GM19395 (cell line): ENCODE data around the gene CYBRD1.
"Not testable (repeated sequence)": the region's sequence is repeated elsewhere in the genome, so short reads cannot be mapped to it uniquely, and the experiment has no call there.

Source experiments
- ATAC-seq: cut with Tn5 transposase; IDR thresholded peaks from one replicate; pipeline ENCODE4 v1.9.1; 2021; ENCODE audit warnings: mild to moderate bottlenecking, moderate library complexity; ENCODE audit not compliant: unreplicated experiment

Gene CYBRD1

GRCh38 chr2:171522052-171522787 is at the start of gene CYBRD1:
CYBRD1 (plus strand) TSS chr2:171522474; CDS start chr2:171522546, 72 bp downstream.
- ATAC-seq: peak; percentile 59

DNA sequence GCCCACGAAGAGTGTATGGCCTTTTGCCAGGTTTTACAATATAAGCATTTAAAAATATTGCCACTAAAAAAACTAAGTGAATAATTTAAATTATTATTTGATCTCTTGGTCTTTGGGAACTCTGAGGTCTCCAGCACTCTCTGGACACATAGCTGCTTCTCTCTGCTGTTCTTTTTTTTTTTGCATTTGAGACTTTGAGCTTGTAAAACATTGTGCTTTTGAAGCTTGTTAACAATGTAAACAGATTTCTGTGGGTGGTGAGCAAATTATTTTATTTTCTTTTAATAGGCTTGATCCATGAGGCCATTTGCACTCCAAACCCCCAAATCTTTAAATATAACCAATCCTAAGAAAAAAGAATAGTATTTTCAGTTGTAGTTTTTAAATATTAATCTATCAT is 46.3 kb upstream of the CYBRD1 start:
- no peak for ATAC-seq

- ATAC-seq: no peak
Observed at GRCh38 chr2:171478345-171478744, 43.9 kb upstream of the CYBRD1 start.

DNA sequence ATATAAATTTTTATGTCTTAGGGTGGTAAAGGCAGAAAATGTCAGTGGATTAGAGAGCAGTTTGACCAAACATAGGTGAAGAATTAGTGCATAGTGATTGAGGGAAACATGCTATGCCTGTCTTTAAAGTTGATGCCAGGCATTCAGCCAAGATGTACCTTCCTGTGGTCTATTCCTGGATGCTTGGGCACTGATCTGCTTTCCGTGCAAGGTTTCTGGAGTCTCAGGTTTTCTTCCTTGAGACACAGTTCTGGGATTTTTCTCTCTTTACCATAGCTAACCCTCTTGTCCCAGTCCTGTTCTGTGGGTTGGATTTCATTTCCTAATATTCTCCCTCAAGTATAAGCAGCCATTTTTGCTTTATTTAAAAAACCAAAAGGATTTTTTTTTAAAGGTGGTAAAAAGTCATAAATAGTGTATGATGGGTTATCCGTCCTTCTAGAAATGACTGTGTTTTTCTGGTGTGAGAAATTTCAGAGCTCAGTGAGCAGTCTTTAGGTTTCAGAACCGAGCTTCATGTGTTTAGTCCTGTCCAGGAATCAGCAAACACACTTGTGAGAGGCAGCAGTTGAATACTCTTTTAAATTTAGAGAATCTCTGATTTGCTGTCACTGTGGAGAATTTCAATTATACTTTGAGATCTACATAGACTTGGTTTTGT is 43.0 kb upstream of the CYBRD1 start:
- ATAC-seq: peak; percentile 67

- no peak for ATAC-seq
Observed at GRCh38 chr2:171480908-171481307, 41.4 kb upstream of the CYBRD1 start.

- no peak for ATAC-seq
Observed at GRCh38 chr2:171482308-171482707, 40.0 kb upstream of the CYBRD1 start.

- no peak for ATAC-seq
Observed at GRCh38 chr2:171482877-171483276, 39.4 kb upstream of the CYBRD1 start.

DNA sequence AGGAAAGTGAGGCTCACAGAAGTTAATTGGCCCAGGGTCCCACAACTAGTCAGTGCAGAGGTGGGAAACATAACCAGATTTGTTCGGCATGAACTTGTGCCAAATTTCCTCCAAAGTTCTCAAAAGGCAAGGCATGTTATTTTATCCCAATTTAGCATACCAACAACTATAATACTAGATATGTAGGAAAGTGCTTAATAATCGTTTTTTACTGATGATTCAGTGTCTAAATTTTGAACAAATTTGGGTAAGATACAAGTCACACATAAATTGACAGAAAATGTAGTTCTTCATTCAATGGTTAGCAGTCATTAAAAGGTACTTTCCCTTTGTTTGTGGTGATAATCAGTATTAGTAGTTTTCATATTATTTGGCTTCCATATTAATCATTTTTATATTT is 38.5 kb upstream of the CYBRD1 start:
- no peak for ATAC-seq

- no peak for ATAC-seq
Observed at GRCh38 chr2:171485116-171485515, 37.2 kb upstream of the CYBRD1 start.

DNA sequence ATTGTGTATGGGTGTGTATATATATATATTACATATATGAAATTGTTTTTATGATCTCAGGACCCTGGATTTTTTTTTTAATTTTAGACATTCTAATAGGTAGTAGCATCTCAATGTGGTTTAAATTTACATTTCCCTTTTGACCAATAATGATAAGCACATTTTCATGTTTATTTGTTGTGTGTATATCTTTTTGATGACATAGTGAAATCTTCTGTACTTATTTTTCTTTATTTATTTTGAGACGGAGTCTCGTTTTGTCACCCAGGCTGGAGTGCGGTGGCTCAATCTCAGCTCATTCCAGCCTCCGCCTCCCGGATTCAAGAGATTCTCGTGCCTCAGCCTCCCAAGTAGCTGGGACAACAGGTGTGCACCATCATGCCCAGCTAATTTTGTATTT is 35.1 kb upstream of the CYBRD1 start:
- no peak for ATAC-seq

DNA sequence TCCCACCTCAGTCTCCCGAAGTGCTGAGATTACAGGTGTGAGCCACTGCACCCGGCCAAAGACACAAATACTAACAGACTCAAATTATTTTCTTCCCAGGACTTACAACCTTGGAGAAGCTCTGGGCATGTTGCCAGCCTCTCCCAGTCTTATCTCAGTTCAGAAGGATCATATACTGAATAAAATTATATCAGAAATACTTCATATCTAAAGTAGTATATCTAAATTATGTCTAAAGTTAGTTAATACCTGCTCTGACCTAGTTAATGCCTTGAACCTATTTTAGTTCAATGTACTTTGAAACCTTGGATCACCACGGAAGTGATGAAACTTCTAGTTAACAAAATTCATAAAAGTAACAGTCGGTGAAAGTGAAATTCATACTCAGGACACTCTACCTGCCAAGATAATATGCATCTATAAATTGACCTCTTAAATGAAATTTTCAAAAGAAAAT is 34.4 kb upstream of the CYBRD1 start:
- no peak for ATAC-seq

GRCh38 chr2:171490577-171490976 is 31.7 kb upstream of the CYBRD1 start:
- no peak for ATAC-seq

DNA sequence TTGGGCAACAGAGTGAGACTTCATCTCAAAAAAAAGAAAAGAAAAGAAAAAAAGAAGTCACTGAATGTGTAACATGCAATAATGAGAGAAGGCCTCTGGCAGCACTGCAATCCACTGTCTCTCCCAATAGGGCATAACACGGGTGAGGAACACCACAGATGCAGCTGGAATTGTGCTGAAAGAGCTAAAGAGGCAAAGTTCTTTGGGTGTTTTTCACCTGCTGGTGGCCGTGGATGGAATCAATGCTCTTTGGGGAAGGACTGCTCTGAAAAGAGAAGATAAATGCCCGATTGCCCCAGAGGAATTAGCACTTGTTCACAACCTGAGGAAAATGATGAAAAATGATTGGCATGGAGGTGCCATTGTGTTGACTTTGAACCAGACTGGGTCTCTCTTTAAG is 31.0 kb upstream of the CYBRD1 start:
- no peak for ATAC-seq

GRCh38 chr2:171492664-171493063 is 29.6 kb upstream of the CYBRD1 start:
- ATAC-seq: no peak

DNA sequence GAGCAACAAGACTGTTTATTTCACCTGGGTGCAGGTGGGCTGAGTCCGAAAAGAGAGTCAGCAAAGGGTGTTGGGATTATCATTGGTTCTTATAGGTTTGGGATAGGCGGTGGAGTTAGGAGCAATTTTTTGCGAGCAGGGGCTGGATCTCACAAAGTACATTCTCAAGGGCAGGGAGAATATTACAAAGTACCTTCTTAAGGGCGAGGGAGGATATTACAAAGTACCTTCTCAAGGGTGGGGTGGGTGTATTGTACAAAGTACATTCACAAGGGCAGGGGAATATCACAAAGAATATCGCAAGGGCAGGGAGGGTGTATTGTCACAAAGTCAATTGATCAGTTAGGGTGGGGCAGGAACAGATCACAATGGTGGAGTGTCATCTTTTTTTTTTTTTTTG is 24.6 kb upstream of the CYBRD1 start:
- not testable (repeated sequence) for ATAC-seq

GRCh38 chr2:171505374-171505773 is 16.9 kb upstream of the CYBRD1 start:
- ATAC-seq: no peak

- peak; percentile 76 for ATAC-seq
Observed at GRCh38 chr2:171509945-171510731, 12.1 kb upstream of the CYBRD1 start.

- ATAC-seq: no peak
Observed at GRCh38 chr2:171512014-171512413, 10.3 kb upstream of the CYBRD1 start.

- no peak for ATAC-seq
Observed at GRCh38 chr2:171512683-171513195, 9.5 kb upstream of the CYBRD1 start.

GRCh38 chr2:171513719-171514160 is 8.5 kb upstream of the CYBRD1 start:
- ATAC-seq: no peak

- ATAC-seq: no peak
Observed at GRCh38 chr2:171514908-171515582, 7.2 kb upstream of the CYBRD1 start.
